IMR-90 (cell line): Measurements from ENCODE around the gene ZBTB22. TPM values are rescaled to one million over a fixed set of nuclear protein-coding genes. Genes with fewer than 3 reads are reported as not detected.

Source experiments
- ATAC-seq: fragments of 200-7000 bp; cut with Tn5 transposase; 2 replicates; pipeline ENCODE4 v1.9.1; 2020; ENCODE audit warnings: low read depth, mild to moderate bottlenecking, moderate library complexity
- BruUV-seq: library from RNA; stranded (reverse); fragments of 400-500 nt; replicated peaks from 2 replicates; lab custom pipeline; 2021; lab: Mats Ljungman, UMichigan
- CTCF ChIA-PET: fragments of 300-600 bp; formaldehyde crosslinking; extraction: SDS; loops from one replicate; lab custom pipeline; 2021; ENCODE audit warnings: antibody characterized with exemption; lab: Yijun Ruan, JAX
- POLR2A ChIA-PET: fragments of 300-600 bp; sonication (Branson Sonifier 250); formaldehyde crosslinking; loops from one replicate; lab custom pipeline; 2022; ENCODE audit warnings: antibody characterized with exemption; ENCODE audit not compliant: unreplicated experiment; lab: Charles Lee
- DNase-seq: peaks from one replicate; pipeline ENCODE4 v3.0.0; 2013
- H2AFZ ChIP-seq: replicated peaks from 2 replicates; pipeline ENCODE3; 2013; ENCODE audit warnings: low read length, mild to moderate bottlenecking; ENCODE audit not compliant: poor library complexity
- H2AK5ac ChIP-seq: 2 replicates; pipeline ENCODE4 v1.6.1; 2013; ENCODE audit warnings: low read depth, low read length, inconsistent platforms
- H2AK9ac ChIP-seq: replicated peaks from 2 replicates; pipeline ENCODE3; 2013; ENCODE audit warnings: mild to moderate bottlenecking, low read depth, low read length, moderate library complexity; ENCODE audit not compliant: poor library complexity
- H2BK120ac ChIP-seq: 2 replicates; pipeline ENCODE4 v1.6.1; 2013; ENCODE audit warnings: low read depth, low read length, inconsistent platforms
- H2BK15ac ChIP-seq: 3 replicates; pipeline ENCODE4 v1.6.1; 2013; ENCODE audit warnings: low read depth, low read length, inconsistent platforms
- H2BK20ac ChIP-seq: 2 replicates; pipeline ENCODE4 v1.6.1; 2013; ENCODE audit warnings: low read depth, mild to moderate bottlenecking, inconsistent platforms, low read length, moderate library complexity
- H2BK5ac ChIP-seq: 2 replicates; pipeline ENCODE4 v1.6.1; 2013; ENCODE audit warnings: mild to moderate bottlenecking, low read depth, low read length, inconsistent platforms; ENCODE audit not compliant: poor library complexity, severe bottlenecking
- H3K14ac ChIP-seq: replicated peaks from 2 replicates; pipeline ENCODE4 v1.6.1; 2013; ENCODE audit warnings: low read depth, low read length, inconsistent platforms
- H3K18ac ChIP-seq: 2 replicates; pipeline ENCODE4 v1.6.1; 2013; ENCODE audit warnings: low read depth, low read length, control low read depth
- H3K23ac ChIP-seq: 2 replicates; pipeline ENCODE4 v1.6.1; 2013; ENCODE audit warnings: low read depth, low read length, inconsistent platforms
- H3K27ac ChIP-seq: 2 replicates; pipeline ENCODE4 v1.5.1; 2013; ENCODE audit warnings: mild to moderate bottlenecking, control low read depth, low read length; ENCODE audit not compliant: insufficient read depth
- H3K27me3 ChIP-seq: 2 replicates; pipeline ENCODE4 v1.6.1; 2013; ENCODE audit warnings: low read length; ENCODE audit not compliant: control insufficient read depth, insufficient read depth
- H3K36me3 ChIP-seq: 2 replicates; pipeline ENCODE4 v1.6.1; 2013; ENCODE audit warnings: low read length, mixed read lengths; ENCODE audit not compliant: control insufficient read depth, insufficient read depth
- H3K4ac ChIP-seq: 2 replicates; pipeline ENCODE4 v1.6.1; 2013; ENCODE audit warnings: low read depth, low read length, inconsistent platforms
- H3K4me1 ChIP-seq: 2 replicates; pipeline ENCODE4 v1.6.1; 2013; ENCODE audit warnings: low read length, mixed read lengths; ENCODE audit not compliant: control insufficient read depth, insufficient read depth
- H3K4me2 ChIP-seq: 2 replicates; pipeline ENCODE4 v1.6.1; 2013; ENCODE audit warnings: low read depth, mild to moderate bottlenecking, control low read depth, low read length, moderate library complexity
- H3K4me3 ChIP-seq: 2 replicates; pipeline ENCODE4 v1.5.1; 2013; ENCODE audit warnings: low read depth, mild to moderate bottlenecking, control low read depth, low read length, moderate library complexity; ENCODE audit not compliant: insufficient read depth
- H3K56ac ChIP-seq: 2 replicates; pipeline ENCODE4 v1.6.1; 2013; ENCODE audit warnings: low read length, inconsistent platforms; ENCODE audit not compliant: insufficient read depth; ENCODE audit errors: extremely low read depth
- H3K79me1 ChIP-seq, 2 experiments: 2 replicates each; pipeline ENCODE4 v1.6.1; 2013; ENCODE audit warnings: low read length in 2 of 2, inconsistent platforms in 1 of 2, low read depth in 1 of 2
- H3K9ac ChIP-seq: 2 replicates; pipeline ENCODE4 v1.6.1; 2013; ENCODE audit warnings: low read depth, low read length, control low read depth
- H3K9me1 ChIP-seq: 2 replicates; pipeline ENCODE4 v1.6.1; 2013; ENCODE audit warnings: low read length, inconsistent platforms; ENCODE audit not compliant: insufficient read depth
- H3K9me3 ChIP-seq: 2 replicates; pipeline ENCODE4 v1.6.1; 2013; ENCODE audit warnings: low read length; ENCODE audit not compliant: control insufficient read depth, insufficient read depth
- H4K20me1 ChIP-seq: 2 replicates; pipeline ENCODE4 v1.6.1; 2013; ENCODE audit warnings: low read length, inconsistent platforms; ENCODE audit not compliant: insufficient read depth
- H4K5ac ChIP-seq: 2 replicates; pipeline ENCODE4 v1.6.1; 2013; ENCODE audit warnings: mild to moderate bottlenecking, low read depth, low read length, control low read depth
- H4K8ac ChIP-seq, 2 experiments: 2 replicates each; pipeline ENCODE4 v1.6.1; 2013; ENCODE audit warnings: low read depth in 2 of 2, low read length in 2 of 2, control low read depth in 1 of 2, inconsistent platforms in 1 of 2
- H4K91ac ChIP-seq: 2 replicates; pipeline ENCODE4 v1.6.1; 2013; ENCODE audit warnings: low read depth, low read length, inconsistent platforms; ENCODE audit not compliant: insufficient read depth
- CHD1 ChIP-seq: IDR thresholded peaks from 2 replicates; pipeline ENCODE4 v1.6.1; 2012; ENCODE audit warnings: low read depth, low read length, improper control_type of control experiment
- FOS ChIP-seq: fragments of 150-350 bp; IDR thresholded peaks from 2 replicates; pipeline ENCODE4 v1.6.1; 2016; ENCODE audit warnings: low read depth, low read length
- NFE2L2 ChIP-seq: fragments of 150-350 bp; IDR thresholded peaks from 2 replicates; pipeline ENCODE4 v1.6.1; 2016; ENCODE audit warnings: low read depth, mild to moderate bottlenecking, low read length
- WGBS, 2 experiments: methylation state at CpG; one replicate each; pipeline versions ENCODE4 v1.1.5 to v1.1.7; 2013; ENCODE audit warnings: missing lambda C conversion rate in 2 of 2; ENCODE audit not compliant: insufficient read length in 1 of 2; ENCODE audit errors: extremely low coverage in 2 of 2; 5-methylcytosine and 5-hydroxymethylcytosine counted together
- dilution Hi-C: fragments of 300-500 bp; cut with HindIII; formaldehyde crosslinking; loops from one replicate; pipeline ENCODE4 v1.14.3; 2018; ENCODE audit warnings: low sequenced_read_pairs; ENCODE audit not compliant: unreplicated experiment
- in situ Hi-C: fragments of 300-500 bp; cut with MboI; formaldehyde crosslinking; loops from 3 replicates; pipeline ENCODE4 v1.14.3; 2019; ENCODE audit warnings: low sequenced_read_pairs, inconsistent platforms, mixed read lengths
- intact Hi-C: fragments of 100-400 bp; cut with micrococcal nuclease; formaldehyde crosslinking; loops from 2 replicates; pipeline ENCODE4 v1.10.0; 2022
- polyA plus RNA-seq, 3 experiments: library from polyadenylated mRNA; depleted of rRNA; stranded (reverse); fragments of >200 nt; gene quantifications; 2 replicates each; pipeline ENCODE4 v1.2.3, GENCODE V29; 2012; ENCODE audit warnings: low replicate concordance in 1 of 3
- total RNA-seq: library from RNA; depleted of rRNA; stranded (reverse); fragments of >200 nt; gene quantifications from 2 replicates; pipeline ENCODE4 v1.2.3, GENCODE V29; 2012

Gene ZBTB22
- total and polyA plus RNA-seq, 2 of the 4 experiments (the other 2 are of a cell fraction), result 6.8 to 13.0 TPM

DNA sequence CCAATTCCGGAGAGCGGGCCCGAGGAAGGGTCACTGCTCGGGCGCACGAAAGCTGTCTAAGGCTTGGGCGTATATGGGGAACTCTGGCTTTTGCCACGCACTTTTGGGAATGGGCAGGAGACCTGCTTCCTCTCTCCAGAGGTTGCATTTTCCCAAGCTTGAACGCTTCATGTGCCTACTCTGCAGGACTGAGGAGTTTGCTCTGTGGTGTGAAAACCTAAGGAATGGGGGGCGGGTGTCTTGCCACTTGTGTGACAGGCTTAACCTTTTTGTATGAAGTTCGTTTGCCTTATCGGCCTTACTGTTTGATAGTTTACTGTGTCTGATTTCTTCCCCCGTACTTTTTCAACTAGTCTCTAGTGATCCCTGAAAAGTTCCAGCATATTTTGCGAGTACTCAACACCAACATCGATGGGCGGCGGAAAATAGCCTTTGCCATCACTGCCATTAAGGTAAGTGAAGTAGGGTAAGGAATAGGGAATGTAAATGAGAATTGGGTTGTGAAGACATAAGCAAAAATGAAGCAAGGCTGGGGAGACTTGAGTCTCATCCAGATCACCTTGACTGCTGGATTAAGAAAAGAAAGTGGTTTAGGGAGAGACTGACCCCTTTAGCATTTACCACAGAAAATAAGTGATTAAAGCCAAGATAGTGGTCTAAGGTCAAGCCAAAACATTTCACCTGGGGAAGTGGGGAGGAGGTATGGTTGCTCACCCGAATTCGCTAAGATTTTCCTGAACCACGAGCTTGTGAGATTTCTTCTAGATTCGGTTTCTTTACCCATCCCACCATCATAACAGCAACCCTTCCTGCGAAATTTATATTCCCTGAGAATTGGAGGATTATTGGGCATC, 45.0 kb downstream of the ZBTB22 start:
- Histone ChIP-seq H3K4me1 (peaks cover 14% of the 10 kb centered on the region), H3K27me3 (no peaks in the 10 kb centered on the region), H3K9me3 (no peaks in the 10 kb centered on the region), H3K18ac (0 out of 2 replicates have a peak overlapping the region, but pooled peaks have one; percentile 2), H2AK5ac (peak overlapping the region; percentile 82), H3K23ac (peak overlapping the region; percentile 86), H3K36me3 (peaks cover 52% of the 10 kb centered on the region), H3K4me2 (peak overlapping the region; percentile 84), H3K4me3 (peak overlapping the region; percentile 71), H3K4ac (peak overlapping the region; percentile 86), H4K91ac (peak overlapping the region; percentile 84), H2AK9ac (peak overlapping the region; percentile 99), H2BK120ac (no peak overlapping the region), H4K8ac (peak overlapping the region; percentile 63 to 84), H2AFZ (peak overlapping the region; percentile 84), H3K79me1 (peaks cover 28 to 65% of the 10 kb centered on the region in 2 experiments), H3K9ac (peak overlapping the region; percentile 95), H4K5ac (peak overlapping the region; percentile 65), H2BK5ac (peak overlapping the region; percentile 77), H3K56ac (peak overlapping the region; percentile 88), H3K14ac (peak overlapping the region; percentile 95), H3K27ac (peak overlapping the region; percentile 69), H2BK15ac (no peak overlapping the region), H3K9me1 (peaks cover 9% of the 10 kb centered on the region), H2BK20ac (no peak overlapping the region), H4K20me1 (peaks cover 55% of the 10 kb centered on the region)
- in situ Hi-C loops, result no loop called here
- DNase-seq (no peak), ATAC-seq (peak; percentile 12)
- WGBS, 2 experiments, result 0% methylated on average over 1 of the region's 22 CpGs; no CpG with 5 or more reads in 1 of the 2 experiments
- ChIA-PET POLR2A (interaction anchor here (1.0 to 1.2 kb wide), 2 partner anchors 22 to 64 kb away, joined by 6 to 7 read pairs; partner anchors contain the start of gene RING1), CTCF (no interaction called here)
- BruUV-seq, result TSS peak; percentile 58
- intact Hi-C loops, result no loop called here
- TF ChIP-seq CHD1, result 0 out of 2 replicates have a peak, but pooled peaks have one; percentile 28
- no peak for TF ChIP-seq NFE2L2
- TF ChIP-seq FOS, result no peak
- dilution Hi-C loops, result no loop called here
